ENCODE measurements around the gene PNPO. TPM values are rescaled to one million over a fixed set of nuclear protein-coding genes. Genes with fewer than 3 reads are reported as not detected.

The PNPO gene
- total RNA-seq, 1 experiment from 2014 or later = 88.0 TPM

DNA sequence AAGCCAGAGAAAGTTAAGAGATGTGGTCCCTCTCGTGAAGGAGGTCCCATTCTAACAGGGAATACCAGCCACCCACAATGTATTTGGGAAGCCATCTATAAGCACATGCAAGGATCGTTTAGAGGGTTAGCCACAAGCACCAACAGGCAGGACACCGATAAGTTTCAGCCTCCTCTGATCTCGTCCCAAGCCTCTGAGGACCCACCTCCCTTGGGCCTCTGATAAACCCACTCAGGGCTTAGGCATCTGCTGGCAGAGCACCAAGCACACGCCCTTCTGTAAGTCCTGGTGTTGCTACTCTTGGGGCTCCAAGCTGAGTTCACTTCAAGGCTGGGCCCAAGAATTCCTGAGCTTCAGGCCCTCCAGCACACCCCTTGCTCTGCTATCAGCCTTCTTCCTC lies 5.4 kb upstream of the PNPO start:
- no peaks in the 10 kb centered on the region for H3K27me3 Mint-ChIP-seq (ENCODE audit: unreplicated experiment)
- H3K27ac Mint-ChIP-seq (ENCODE audit: unreplicated experiment) = no peak overlapping the region
- intact Hi-C loops (cut with micrococcal nuclease; ENCODE audit: unreplicated experiment) = no loop called here
- H3K4me3 Mint-ChIP-seq (ENCODE audit: low read depth, unreplicated experiment) = no peak overlapping the region
- peaks cover 19% of the 10 kb centered on the region for H3K36me3 Mint-ChIP-seq (ENCODE audit: insufficient read depth, unreplicated experiment)
- BruUV-seq (replicated peaks) = no TSS peak
- H3K9me3 Mint-ChIP-seq (ENCODE audit: low read depth, unreplicated experiment) = peaks cover 2% of the 10 kb centered on the region
- CTCF ChIA-PET = interaction anchor here (0.6 to 1.4 kb wide), 5 partner anchors 11 to 95 kb away, joined by 3 to 11 read pairs (median 4); partner anchors contain the start of gene PRR15L
- peaks cover 28% of the 10 kb centered on the region for H3K4me1 Mint-ChIP-seq (ENCODE audit: low read depth, unreplicated experiment)
- TF ChIP-seq, protein P1, sequence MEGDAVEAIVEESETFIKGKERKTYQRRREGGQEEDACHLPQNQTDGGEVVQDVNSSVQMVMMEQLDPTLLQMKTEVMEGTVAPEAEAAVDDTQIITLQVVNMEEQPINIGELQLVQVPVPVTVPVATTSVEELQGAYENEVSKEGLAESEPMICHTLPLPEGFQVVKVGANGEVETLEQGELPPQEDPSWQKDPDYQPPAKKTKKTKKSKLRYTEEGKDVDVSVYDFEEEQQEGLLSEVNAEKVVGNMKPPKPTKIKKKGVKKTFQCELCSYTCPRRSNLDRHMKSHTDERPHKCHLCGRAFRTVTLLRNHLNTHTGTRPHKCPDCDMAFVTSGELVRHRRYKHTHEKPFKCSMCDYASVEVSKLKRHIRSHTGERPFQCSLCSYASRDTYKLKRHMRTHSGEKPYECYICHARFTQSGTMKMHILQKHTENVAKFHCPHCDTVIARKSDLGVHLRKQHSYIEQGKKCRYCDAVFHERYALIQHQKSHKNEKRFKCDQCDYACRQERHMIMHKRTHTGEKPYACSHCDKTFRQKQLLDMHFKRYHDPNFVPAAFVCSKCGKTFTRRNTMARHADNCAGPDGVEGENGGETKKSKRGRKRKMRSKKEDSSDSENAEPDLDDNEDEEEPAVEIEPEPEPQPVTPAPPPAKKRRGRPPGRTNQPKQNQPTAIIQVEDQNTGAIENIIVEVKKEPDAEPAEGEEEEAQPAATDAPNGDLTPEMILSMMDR (IDR thresholded peaks at IDR 0.05; ENCODE audit: unreplicated experiment) = no peak
- peak; percentile 54 for DNase-seq

DNA sequence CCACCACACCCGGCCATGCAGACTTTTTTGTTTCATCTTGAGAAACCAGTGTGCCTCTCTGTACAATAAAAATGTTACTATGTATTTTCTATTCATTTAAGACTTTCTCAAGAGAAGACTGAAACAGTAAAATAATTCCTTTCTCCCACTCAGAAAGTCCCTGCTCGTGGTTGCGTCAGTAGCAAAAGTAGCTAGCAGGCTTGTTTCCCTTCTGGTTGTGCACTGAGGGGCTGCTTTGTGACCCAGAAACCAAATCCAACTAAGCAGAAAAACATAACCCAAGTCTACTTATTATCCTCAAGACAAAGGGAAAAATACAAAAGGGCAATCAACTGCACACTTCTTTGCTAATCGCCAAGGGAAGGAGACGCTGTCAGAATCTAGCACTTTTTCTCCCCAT lies 3.4 kb upstream of the PNPO start:
- no peaks in the 10 kb centered on the region for H3K27me3 Mint-ChIP-seq (ENCODE audit: unreplicated experiment)
- peaks cover 44% of the 10 kb centered on the region for H3K4me1 Mint-ChIP-seq (ENCODE audit: low read depth, unreplicated experiment)
- TF ChIP-seq, protein P1 (IDR thresholded peaks at IDR 0.05; ENCODE audit: unreplicated experiment) = no peak
- DNase-seq = no peak
- H3K9me3 Mint-ChIP-seq (ENCODE audit: low read depth, unreplicated experiment) = peaks cover 4% of the 10 kb centered on the region
- CTCF ChIA-PET = interaction anchor here (0.7 kb wide), 1 partner anchor 47 kb away, joined by 4 read pairs; no protein-coding TSS in a partner anchor
- intact Hi-C loops (cut with micrococcal nuclease; ENCODE audit: unreplicated experiment) = no loop called here
- BruUV-seq (replicated peaks) = no TSS peak
- peaks cover 31% of the 10 kb centered on the region for H3K36me3 Mint-ChIP-seq (ENCODE audit: insufficient read depth, unreplicated experiment)
- no peak overlapping the region for H3K4me3 Mint-ChIP-seq (ENCODE audit: low read depth, unreplicated experiment)
- H3K27ac Mint-ChIP-seq (ENCODE audit: unreplicated experiment) = no peak overlapping the region

DNA sequence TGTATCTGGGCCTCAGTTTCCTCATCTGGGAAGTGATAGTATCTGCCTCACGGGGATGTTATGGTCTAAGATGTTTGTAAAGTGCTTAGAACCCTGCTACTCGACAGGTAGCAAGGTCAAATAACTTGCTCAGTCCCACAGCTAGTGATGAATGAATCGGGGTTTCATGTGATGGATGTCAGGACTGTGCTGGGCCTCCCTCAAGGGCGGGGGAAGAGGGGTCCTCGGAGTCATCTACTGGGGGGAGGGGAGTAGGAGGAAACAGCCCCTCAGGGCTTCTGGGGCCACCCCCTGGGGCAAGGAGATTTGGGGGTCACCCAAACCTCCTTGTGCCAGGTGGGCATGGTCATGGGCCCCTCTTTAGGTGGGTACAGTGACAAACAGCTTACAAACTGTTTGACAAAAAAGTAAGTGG lies 732 bp downstream of the PNPO start:
- peaks cover 4% of the 10 kb centered on the region for H3K9me3 Mint-ChIP-seq (ENCODE audit: low read depth, unreplicated experiment)
- no TSS peak for BruUV-seq (replicated peaks)
- TF ChIP-seq, protein P1 (IDR thresholded peaks at IDR 0.05; ENCODE audit: unreplicated experiment) = no peak
- intact Hi-C loops (cut with micrococcal nuclease; ENCODE audit: unreplicated experiment) = loop anchor here (10.0 kb wide), 1 partner anchor 97 kb away; the partner anchor contains the start of gene SCRN2
- no peaks in the 10 kb centered on the region for H3K27me3 Mint-ChIP-seq (ENCODE audit: unreplicated experiment)
- H3K36me3 Mint-ChIP-seq (ENCODE audit: insufficient read depth, unreplicated experiment) = peaks cover 34% of the 10 kb centered on the region
- H3K4me1 Mint-ChIP-seq (ENCODE audit: low read depth, unreplicated experiment) = peaks cover 52% of the 10 kb centered on the region
- CTCF ChIA-PET = interaction anchor here (0.7 to 2.9 kb wide), 6 partner anchors 8 to 1397 kb away, joined by 3 to 27 read pairs (median 4); partner anchors contain the start of genes CDK5RAP3 and SCRN2
- peak overlapping the region; percentile 80 for H3K27ac Mint-ChIP-seq (ENCODE audit: unreplicated experiment)
- peak overlapping the region; percentile 89 for H3K4me3 Mint-ChIP-seq (ENCODE audit: low read depth, unreplicated experiment)
- no peak for DNase-seq

- CTCF ChIA-PET = interaction anchor here (0.7 to 2.9 kb wide), 3 partner anchors 28 to 1396 kb away, joined by 3 to 27 read pairs (median 6); partner anchors contain the start of gene CDK5RAP3
- Mint-ChIP-seq H3K36me3 (ENCODE audit: insufficient read depth, unreplicated experiment) (peaks cover 38% of the 10 kb centered on the region), H3K9me3 (ENCODE audit: low read depth, unreplicated experiment) (peaks cover 4% of the 10 kb centered on the region), H3K4me3 (ENCODE audit: low read depth, unreplicated experiment) (peak overlapping the region; percentile 89), H3K27ac (ENCODE audit: unreplicated experiment) (peak overlapping the region; percentile 80), H3K27me3 (ENCODE audit: unreplicated experiment) (no peaks in the 10 kb centered on the region), H3K4me1 (ENCODE audit: low read depth, unreplicated experiment) (peaks cover 54% of the 10 kb centered on the region)
- TF ChIP-seq, protein P1 (IDR thresholded peaks at IDR 0.05; ENCODE audit: unreplicated experiment) = no peak
- DNase-seq = no peak
- BruUV-seq (replicated peaks) = TSS peak; percentile 13
- intact Hi-C loops (cut with micrococcal nuclease; ENCODE audit: unreplicated experiment) = loop anchor here (10.0 kb wide), 1 partner anchor 98 kb away; the partner anchor contains the start of gene SCRN2
Observed at GRCh38 chr17:47942568-47942967, 1.2 kb downstream of the PNPO start.
